RWPE2 (cell line): ENCODE data around the gene MMP13.

Experiments used
- ATAC-seq: fragments of 200-7000 bp; cut with Tn5 transposase; 3 replicates; pipeline ENCODE4 v1.9.1; 2021; ENCODE audit warnings: low read depth
- DNase-seq: peaks from one replicate; pipeline ENCODE4 v3.0.0-alpha.2; 2020; ENCODE audit warnings: low spot score
- H3K27ac ChIP-seq: fragments of 450-650 bp; 2 replicates; pipeline ENCODE4 v1.5.1; 2017; ENCODE audit warnings: mild to moderate bottlenecking; ENCODE audit not compliant: poor library complexity, severe bottlenecking
- H3K27me3 ChIP-seq: fragments of 250-450 bp; sonication (Bioruptor Pico); 2 replicates; pipeline ENCODE4 v1.5.1; 2021; ENCODE audit warnings: mild to moderate bottlenecking, moderate library complexity; ENCODE audit not compliant: insufficient read depth, poor library complexity, severe bottlenecking
- H3K36me3 ChIP-seq: fragments of 250-450 bp; sonication (Bioruptor Pico); 2 replicates; pipeline ENCODE4 v1.5.1; 2020; ENCODE audit warnings: low read depth, mild to moderate bottlenecking, moderate library complexity
- H3K4me1 ChIP-seq: fragments of 250-450 bp; sonication (Bioruptor Pico); 2 replicates; pipeline ENCODE4 v1.5.1; 2021; ENCODE audit warnings: mild to moderate bottlenecking, moderate library complexity; ENCODE audit not compliant: insufficient read depth, poor library complexity, severe bottlenecking
- H3K4me3 ChIP-seq: fragments of 250-450 bp; sonication (Bioruptor Pico); 2 replicates; pipeline ENCODE4 v1.5.1; 2021; ENCODE audit warnings: mild to moderate bottlenecking, moderate library complexity; ENCODE audit not compliant: severe bottlenecking
- H3K9me3 ChIP-seq: fragments of 250-450 bp; sonication (Bioruptor Pico); 2 replicates; pipeline ENCODE4 v1.5.1; 2021; ENCODE audit warnings: mild to moderate bottlenecking, moderate library complexity; ENCODE audit not compliant: severe bottlenecking
- TF ChIP-seq, protein P1 (sequence below): fragments of 450-650 bp; IDR thresholded peaks from one replicate; pipeline ENCODE4 v1.5.1; 2017; ENCODE audit warnings: mild to moderate bottlenecking, moderate library complexity; ENCODE audit not compliant: poor library complexity, severe bottlenecking

The MMP13 gene

DNA sequence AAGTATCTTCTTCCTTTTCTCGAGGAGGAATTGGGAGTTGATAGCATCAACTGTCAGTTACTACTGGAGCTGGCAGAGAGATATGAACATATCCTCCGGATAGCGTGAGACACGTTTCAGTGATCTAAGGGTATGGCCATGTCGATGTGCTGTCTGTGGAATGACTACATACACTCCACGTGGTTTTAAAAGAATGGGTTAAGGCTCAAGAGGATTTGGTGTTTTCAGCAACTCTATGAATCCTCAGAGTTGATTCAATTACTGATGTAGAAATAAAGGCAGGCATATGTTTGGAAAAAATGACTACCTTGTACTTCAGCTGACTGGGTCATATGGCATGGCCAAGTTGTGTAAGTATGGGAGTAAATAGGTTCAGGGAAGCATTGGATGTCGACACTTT is 22.9 kb downstream of the MMP13 start:
- DNase-seq (no peak), ATAC-seq (no peak)
- Histone ChIP-seq H3K27me3 (no peaks in the 10 kb centered on the region), H3K4me3 (no peak overlapping the region), H3K9me3 (no peaks in the 10 kb centered on the region), H3K4me1 (no peaks in the 10 kb centered on the region), H3K36me3 (no peaks in the 10 kb centered on the region), H3K27ac (no peak overlapping the region)
- TF ChIP-seq, protein P1, sequence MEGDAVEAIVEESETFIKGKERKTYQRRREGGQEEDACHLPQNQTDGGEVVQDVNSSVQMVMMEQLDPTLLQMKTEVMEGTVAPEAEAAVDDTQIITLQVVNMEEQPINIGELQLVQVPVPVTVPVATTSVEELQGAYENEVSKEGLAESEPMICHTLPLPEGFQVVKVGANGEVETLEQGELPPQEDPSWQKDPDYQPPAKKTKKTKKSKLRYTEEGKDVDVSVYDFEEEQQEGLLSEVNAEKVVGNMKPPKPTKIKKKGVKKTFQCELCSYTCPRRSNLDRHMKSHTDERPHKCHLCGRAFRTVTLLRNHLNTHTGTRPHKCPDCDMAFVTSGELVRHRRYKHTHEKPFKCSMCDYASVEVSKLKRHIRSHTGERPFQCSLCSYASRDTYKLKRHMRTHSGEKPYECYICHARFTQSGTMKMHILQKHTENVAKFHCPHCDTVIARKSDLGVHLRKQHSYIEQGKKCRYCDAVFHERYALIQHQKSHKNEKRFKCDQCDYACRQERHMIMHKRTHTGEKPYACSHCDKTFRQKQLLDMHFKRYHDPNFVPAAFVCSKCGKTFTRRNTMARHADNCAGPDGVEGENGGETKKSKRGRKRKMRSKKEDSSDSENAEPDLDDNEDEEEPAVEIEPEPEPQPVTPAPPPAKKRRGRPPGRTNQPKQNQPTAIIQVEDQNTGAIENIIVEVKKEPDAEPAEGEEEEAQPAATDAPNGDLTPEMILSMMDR, result no peak

DNA sequence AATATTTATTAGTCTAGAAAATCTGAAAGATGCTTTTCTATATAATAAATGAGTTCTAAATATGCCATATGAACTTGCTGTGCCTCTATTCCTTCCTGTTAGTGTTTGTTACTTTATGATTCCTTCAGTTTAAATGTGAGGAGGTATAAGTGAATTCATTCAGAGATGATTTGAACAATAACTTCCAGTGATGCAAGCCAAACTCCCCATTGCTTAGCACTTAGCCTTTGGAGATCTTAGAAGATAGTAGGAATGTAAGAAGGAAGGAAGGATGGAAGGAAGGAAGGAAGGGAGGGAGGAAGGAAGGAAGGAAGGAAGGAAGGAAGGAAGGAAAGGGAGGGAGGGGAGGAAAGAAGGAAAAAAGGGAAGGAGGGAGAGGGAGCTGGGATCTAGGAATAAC is 25.1 kb downstream of the MMP13 start:
- no peaks in the 10 kb centered on the region for H3K4me1 ChIP-seq
- no peak for ATAC-seq

GRCh38 chr11:102929972-102930371 is 25.6 kb downstream of the MMP13 start:
- DNase-seq (no peak), ATAC-seq (no peak)
- Histone ChIP-seq H3K4me1 (no peaks in the 10 kb centered on the region), H3K36me3 (no peaks in the 10 kb centered on the region), H3K27ac (no peak overlapping the region), H3K4me3 (no peak overlapping the region), H3K9me3 (no peaks in the 10 kb centered on the region), H3K27me3 (no peaks in the 10 kb centered on the region)
- TF ChIP-seq, protein P1, result no peak

More for the DNA sequence above, 25.1 kb downstream of the MMP13 start:
- Histone ChIP-seq H3K27ac (no peak overlapping the region), H3K27me3 (no peaks in the 10 kb centered on the region), H3K4me3 (no peak overlapping the region), H3K36me3 (no peaks in the 10 kb centered on the region), H3K9me3 (no peaks in the 10 kb centered on the region)
- no peak for DNase-seq
- TF ChIP-seq, protein P1, result no peak

DNA sequence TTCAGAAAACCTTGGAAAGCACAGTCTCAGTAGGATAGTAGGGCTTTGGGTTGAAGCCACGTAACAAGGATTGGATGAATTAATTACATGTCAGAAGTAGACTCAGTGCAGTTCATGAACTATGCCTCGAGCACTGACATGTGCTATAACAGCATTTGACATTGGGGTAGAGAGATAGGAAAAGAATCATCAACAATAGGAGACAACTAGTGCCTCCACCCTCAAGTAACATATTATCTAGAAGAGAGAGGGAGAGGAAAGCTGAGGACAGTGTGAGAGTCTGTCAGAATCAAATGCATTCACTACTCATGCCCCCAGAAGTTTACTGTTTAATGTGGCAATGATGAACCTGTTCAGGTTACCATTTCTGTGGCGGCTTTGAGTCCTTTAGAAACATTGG is 26.4 kb downstream of the MMP13 start:
- no peaks in the 10 kb centered on the region for H3K9me3 ChIP-seq
- no peaks in the 10 kb centered on the region for H3K4me1 ChIP-seq
- H3K4me3 ChIP-seq, result no peak overlapping the region
- no peaks in the 10 kb centered on the region for H3K36me3 ChIP-seq
- TF ChIP-seq, protein P1, result no peak
- DNase-seq, result no peak
- ATAC-seq, result no peak
- H3K27me3 ChIP-seq, result no peaks in the 10 kb centered on the region
- no peak overlapping the region for H3K27ac ChIP-seq

DNA sequence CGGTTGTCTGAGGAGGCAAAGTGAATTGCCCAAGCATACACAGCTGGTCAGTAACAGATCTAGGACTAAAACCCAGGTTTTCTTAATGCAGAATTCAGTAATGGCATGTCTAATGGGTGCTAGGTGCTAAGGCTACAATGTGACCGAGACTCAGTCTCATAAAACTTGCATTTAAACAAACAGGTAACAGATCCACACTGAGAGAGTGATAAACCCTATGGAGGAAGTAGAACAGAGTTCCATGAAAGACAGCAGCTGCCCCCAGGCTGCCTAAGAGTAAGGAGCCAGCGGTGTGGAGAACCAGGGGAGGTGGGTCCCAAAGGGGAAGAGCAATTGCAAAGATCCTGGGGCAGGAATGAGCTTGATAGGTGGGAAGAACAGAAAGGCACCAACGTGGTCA is 27.3 kb downstream of the MMP13 start:
- no peaks in the 10 kb centered on the region for H3K4me1 ChIP-seq
- no peak for ATAC-seq
- TF ChIP-seq, protein P1, result no peak

More for the DNA sequence above, 27.3 kb downstream of the MMP13 start:
- Histone ChIP-seq H3K4me3 (no peak overlapping the region), H3K27me3 (no peaks in the 10 kb centered on the region), H3K36me3 (no peaks in the 10 kb centered on the region), H3K27ac (no peak overlapping the region), H3K9me3 (no peaks in the 10 kb centered on the region)
- DNase-seq, result no peak
